NCI-H2196 (cell line): ENCODE results near the gene HEATR5A.
"Not testable (repeated sequence)": the region's sequence is repeated elsewhere in the genome, so short reads cannot be mapped to it uniquely, and the experiment has no call there.

Experiments used
- DNase-seq: peaks from one replicate; lab custom pipeline; 2025; ENCODE audit not compliant: unreplicated experiment; lab: John Stamatoyannopoulos, UW

HEATR5A gene

DNA sequence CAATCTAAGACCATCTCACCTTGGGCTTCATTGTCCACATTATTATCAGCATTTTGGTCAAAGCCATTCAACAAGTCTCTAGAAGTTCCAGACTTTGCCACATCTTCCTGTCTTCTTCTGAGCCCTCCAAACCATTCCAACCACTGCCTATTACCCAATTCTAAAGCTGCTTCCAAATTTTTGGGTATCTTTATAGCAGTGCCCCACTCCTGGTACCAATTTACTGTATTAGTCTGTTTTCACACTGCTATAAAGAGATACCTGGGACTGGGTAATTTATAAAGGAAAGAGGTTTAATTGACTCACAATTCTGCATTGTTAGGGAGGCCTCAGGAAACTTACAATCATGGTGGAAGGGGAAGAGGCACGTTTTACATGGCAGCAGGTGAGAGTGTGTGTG lies 89.0 kb downstream of the HEATR5A start:
- DNase-seq = not testable (repeated sequence)

- not testable (repeated sequence) for DNase-seq
These were observed 90.4 kb downstream of the HEATR5A start for GRCh38 chr14:31329876-31330521.

DNA sequence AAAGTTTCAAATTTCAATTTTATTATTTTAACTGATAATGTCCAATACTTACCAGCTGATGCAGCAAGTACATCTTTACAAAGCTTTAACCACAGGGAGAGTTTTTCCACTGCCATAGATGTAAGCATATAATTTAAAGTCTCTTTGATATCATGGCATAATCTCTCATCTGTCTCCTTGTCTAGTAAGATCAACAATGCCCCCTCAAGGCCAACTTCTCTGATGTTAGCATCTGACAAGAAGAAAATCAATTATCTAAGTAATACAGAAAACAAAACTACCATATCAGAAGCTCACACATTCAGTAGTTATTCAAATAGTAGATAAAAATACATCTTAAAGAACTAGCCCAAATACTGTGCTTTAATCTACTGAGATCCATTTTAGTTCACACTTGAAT lies 94.2 kb downstream of the HEATR5A start:
- no peak for DNase-seq

DNA sequence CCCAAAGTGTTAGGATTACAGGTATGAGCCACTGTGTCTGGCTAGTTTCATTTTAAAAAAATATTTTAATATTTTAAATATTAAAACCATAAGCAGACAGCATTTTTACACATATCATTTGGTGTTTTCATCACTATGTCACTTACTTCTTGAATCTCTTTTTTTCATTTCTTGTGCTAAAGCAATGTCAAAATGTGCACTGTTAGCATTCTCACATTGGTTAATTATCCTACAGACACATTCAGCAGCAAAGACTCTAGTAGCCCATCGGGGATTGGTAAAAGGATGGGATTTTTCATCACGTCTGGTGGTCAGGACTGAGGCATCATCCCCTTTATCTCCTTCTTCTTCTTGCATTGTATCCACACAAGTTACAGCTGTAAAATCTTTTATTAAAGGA lies 96.9 kb downstream of the HEATR5A start:
- no peak for DNase-seq

GRCh38 chr14:31320922-31321766 lies 99.2 kb downstream of the HEATR5A start:
- DNase-seq = no peak

- DNase-seq = no peak
These were observed 100.1 kb downstream of the HEATR5A start for GRCh38 chr14:31320216-31320615.

DNA sequence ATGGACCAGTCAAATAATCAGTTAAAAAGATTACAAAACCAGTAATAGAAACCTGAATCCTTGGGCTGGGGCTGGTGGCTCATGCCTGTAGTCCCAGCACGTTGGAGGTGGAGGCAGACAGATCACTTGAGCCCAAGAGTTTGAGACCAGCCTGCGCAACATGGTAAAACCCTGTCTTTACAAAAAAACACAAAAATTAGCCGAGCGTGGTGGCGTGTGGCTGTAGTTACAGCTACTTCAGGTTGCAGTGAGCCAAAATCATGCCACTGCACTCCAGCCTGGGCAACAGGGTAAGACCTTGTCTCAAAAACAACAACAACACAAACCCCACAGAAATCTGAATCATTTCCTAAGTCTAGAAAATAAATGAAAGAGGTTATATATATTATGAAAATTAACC lies 100.6 kb downstream of the HEATR5A start:
- DNase-seq = no peak

DNA sequence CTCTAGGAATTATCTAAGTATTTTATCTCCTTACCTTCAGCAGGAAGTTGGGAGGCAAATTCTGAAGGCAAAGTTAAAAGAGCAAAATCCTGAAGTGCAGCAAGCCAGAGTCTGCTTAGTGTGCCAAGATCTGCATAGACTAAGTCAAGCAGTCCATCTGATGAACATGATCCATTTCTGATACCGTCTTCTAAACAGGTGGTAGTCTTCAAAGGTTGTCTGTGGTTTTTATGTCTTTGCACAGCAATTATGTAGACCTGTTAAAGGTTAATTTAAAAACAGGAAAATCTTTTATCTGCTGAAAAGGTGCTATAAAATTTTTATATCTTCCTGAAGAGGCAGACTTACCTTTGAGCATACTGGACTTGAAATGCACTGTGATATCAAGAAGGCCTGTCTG lies 107.4 kb downstream of the HEATR5A start:
- no peak for DNase-seq

DNA sequence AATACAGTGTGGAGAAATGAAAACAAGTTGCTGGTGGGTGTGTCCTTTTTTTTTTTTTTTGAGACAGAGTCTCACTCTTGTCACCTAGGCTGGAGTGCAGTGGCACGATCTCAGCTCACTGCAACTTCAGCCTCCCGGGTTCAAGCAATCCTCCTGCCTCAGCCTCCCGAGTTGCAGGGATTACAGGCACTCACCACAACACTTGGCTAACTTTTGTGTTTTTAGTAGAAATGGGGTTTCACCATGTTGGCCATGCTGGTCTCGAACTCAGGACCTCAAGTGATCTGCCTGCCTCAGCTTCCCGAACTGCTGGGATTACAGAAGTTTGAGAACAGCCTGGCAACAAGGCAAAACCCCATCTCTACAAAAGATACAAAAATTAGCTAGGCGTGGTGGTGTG lies 108.0 kb downstream of the HEATR5A start:
- DNase-seq = not testable (repeated sequence)

DNA sequence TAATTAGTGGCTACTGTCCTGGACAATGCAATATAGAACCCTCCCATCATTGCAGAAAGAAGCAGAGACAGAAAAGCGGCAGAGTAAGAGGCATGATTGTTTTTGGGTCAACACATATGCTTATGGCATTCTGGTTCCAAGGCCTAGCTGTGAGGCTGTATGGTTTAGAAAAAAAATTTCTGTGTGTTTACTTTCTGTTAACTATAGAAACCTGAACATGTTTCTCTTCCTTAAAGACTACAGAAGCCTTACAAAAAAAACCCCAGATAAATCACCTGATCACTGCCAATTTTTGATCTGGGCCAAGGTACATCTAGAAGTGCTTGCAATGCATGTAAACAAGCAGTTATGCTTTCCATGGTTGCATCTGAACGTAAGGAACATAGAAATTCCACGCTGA lies 112.7 kb downstream of the HEATR5A start:
- DNase-seq = no peak

GRCh38 chr14:31307198-31307597 lies 113.2 kb downstream of the HEATR5A start:
- DNase-seq = no peak

- DNase-seq = no peak
These were observed 116.7 kb downstream of the HEATR5A start for GRCh38 chr14:31303654-31304053.

DNA sequence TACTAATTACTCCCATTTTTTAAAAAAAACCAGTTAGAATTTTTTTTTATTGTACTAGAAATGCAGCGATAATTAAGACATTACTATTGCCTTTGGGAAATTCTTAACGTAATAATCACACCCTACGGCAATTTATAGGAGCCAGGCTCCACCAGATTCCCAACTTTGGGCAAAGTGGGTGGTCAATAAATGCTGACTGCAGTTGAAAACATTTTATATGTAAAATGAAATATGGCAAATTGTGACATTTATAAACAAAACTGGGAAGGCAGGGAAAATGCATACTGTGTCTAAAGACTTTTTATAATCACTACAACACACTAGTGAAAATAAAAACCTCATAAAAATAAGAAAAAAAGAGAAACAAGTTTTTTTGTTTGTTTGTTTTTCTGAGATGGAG lies 119.5 kb downstream of the HEATR5A start:
- DNase-seq = no peak

GRCh38 chr14:31300296-31300695 lies 120.1 kb downstream of the HEATR5A start:
- no peak for DNase-seq

DNA sequence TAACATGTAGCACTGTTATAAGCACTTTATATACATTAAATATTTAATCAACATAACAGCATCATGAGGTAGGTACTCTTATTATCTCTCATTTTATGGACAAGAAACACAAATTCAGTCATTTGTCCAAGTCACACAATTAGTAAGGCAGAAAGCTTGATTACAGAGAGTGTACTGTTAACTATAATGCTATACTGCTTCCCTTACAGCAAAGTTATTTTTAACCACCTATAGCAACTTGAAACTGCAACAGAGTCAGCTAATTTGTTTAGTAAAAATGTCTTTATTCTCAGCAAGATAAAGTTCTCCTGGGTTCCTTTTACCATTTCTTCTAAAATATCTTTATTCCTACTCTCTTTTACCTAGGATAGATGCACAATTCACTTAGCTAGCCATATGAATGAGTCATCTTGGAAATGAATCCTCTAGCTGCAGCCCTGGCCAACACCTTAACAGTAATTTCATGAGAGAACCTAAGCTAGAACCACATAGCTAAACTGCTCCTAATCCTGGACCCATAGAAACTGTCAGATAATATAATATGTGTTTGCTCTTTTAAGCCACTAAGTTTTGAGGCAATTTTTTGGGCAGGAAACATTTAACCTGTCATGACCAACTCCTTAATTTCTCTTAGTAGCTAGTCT lies 122.5 kb downstream of the HEATR5A start:
- DNase-seq = no peak

GRCh38 chr14:31297112-31297511 lies 123.2 kb downstream of the HEATR5A start:
- DNase-seq = no peak

DNA sequence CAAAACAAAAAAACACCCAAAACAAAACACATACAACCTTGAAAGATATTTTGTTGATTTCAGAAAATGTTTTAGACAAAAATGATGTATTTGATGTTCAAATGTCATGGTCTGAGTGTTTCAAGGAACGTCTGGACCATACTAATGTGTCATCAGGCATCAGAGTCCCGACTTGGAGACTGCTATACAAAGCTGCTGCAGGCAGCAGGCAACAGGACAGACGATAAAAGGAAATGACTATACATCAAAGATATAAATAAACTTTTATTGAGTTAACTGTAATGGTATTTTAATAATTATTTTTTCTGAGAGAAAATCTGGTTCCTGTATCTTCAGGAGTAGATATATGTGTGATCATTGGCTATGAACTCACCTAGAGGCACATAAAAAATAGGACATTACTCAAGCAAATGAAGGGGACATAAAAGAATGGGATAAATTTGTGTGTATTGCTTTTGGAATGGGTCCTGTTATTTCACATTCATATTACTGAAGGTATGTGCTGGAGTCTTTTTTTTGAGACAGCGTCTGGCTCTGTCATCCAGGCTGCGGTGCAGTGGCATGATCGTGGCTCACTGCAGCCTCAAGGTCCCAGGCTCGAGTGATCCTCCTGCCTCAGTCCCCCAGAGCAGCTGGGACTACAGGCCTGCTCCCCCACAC lies 125.5 kb downstream of the HEATR5A start:
- no peak for DNase-seq

DNA sequence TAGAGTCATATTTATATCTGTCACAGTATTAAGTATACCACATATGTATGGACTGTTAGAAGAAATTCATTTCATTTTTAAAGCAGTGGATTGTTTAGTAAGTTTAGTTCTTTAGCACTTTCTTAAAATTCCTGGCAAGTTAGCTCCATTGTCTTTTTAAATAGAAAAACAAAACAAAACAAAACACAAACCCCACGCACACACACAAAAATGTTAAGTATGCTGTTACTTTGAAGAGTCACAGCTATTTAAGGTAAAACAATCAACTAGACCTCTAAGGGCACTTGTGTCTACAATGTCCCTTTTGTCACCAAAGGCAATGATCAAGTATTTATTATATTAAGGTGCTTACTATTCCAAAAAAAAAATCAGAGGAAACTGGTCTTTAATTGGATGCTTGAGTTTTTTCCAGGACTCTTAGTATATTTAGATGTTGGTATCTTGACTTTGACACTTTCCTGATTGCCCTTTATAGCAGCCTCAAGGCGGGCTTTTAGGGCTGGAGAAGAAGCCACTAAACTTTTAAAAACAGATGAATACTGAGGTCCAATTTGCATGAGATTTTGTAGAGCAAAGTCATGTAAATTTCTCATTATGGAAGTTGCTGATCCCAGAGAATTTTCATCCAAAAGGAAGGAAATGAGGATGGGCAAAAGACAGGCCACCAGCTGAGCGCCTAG lies 127.3 kb downstream of the HEATR5A start:
- DNase-seq = no peak

DNA sequence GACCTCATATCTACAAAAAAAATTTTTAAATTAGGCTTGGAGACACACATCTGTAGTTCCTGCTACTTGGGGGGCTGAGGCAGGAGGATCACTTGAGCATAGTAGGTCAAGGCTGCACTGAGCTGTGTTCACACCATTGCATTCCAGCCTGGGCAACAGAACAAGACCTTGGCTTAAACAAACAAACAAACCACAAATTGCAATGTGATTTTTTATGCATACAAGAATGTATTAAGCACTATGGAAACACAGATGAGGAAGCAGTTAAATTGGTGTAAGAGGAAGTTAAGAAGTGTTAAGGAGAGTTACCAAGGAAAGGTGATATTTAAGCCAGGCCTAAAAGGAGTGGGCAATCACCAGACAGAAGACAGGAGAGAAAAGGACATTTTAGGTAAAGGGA lies 129.1 kb downstream of the HEATR5A start:
- no peak for DNase-seq

- DNase-seq = no peak
These were observed 132.9 kb downstream of the HEATR5A start for GRCh38 chr14:31287294-31287972.
